GM12878 (cell line): ENCODE data around the gene LRRC59.

Source experiments
- ATF2 ChIP-seq: IDR thresholded peaks from 2 replicates; pipeline ENCODE4 v1.6.1; 2012; ENCODE audit warnings: low read length, inconsistent platforms
- TF ChIP-seq, protein P1 (sequence below), 3 experiments: IDR thresholded peaks in 2 of 3; conservative IDR thresholded peaks in 1 of 3; 2 replicates each; pipeline ENCODE4 v1.5.1; 2011; ENCODE audit warnings: low read depth in 3 of 3, low read length in 3 of 3, mild to moderate bottlenecking in 3 of 3, control low read depth in 2 of 3, moderate library complexity in 2 of 3, inconsistent platforms in 1 of 3, mixed read lengths in 1 of 3; ENCODE audit not compliant: control insufficient read depth in 2 of 3, insufficient read depth in 1 of 3; ENCODE audit errors: extremely low read depth in 1 of 3

DNA sequence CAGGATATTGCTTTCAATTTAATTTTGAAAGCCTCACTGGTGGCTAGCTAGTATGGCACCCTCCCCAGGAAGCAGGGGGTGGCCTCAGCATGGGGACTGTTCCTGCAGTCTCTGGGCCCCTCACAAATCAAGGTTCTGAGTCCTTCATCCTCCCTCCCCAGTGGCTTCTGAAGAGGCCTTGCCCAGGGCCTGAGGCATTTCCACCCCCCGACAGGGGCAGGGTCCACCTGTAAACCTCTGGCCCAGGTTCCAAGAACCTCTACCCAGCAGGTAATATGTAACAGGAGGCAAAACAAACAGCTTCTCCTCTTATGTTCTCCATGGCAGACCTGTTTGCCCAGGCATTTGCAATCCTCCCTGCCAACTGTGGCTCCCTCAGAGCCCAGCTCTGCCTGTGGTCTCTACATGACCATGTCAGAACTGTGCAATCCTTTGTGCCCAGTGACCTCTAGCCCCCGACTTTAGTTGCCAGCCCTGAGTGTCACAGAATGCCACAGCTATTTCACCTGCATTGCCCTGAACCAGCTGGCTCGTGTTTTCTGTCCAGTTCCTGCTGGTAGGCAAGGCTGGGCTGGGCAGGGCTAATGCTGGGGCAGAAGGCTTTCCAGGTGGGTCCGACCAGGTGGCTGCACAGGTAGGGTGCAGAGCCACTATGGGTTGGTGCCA, 43.0 kb upstream of the LRRC59 start:
- TF ChIP-seq, protein P1, sequence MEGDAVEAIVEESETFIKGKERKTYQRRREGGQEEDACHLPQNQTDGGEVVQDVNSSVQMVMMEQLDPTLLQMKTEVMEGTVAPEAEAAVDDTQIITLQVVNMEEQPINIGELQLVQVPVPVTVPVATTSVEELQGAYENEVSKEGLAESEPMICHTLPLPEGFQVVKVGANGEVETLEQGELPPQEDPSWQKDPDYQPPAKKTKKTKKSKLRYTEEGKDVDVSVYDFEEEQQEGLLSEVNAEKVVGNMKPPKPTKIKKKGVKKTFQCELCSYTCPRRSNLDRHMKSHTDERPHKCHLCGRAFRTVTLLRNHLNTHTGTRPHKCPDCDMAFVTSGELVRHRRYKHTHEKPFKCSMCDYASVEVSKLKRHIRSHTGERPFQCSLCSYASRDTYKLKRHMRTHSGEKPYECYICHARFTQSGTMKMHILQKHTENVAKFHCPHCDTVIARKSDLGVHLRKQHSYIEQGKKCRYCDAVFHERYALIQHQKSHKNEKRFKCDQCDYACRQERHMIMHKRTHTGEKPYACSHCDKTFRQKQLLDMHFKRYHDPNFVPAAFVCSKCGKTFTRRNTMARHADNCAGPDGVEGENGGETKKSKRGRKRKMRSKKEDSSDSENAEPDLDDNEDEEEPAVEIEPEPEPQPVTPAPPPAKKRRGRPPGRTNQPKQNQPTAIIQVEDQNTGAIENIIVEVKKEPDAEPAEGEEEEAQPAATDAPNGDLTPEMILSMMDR (IDR thresholded peaks at IDR 0.05 in 2 of 3, conservative IDR thresholded peaks at IDR 0.05 in 1 of 3; ENCODE audit: control insufficient read depth in 2 of 3, extremely low read depth in 1 of 3, insufficient read depth in 1 of 3, low read depth in 3 of 3, low read length in 3 of 3), result no peak
- no peak for TF ChIP-seq ATF2
